Dendritic cell treated with granulocyte-macrophage colony-stimulating factor and Interleukin-4, amounts not matched to agents 40 ng/mL and 50 ng/mL, for 4 days (primary cell): ENCODE results near the gene TSPAN13.

Experiments used
- H3K27ac Mint-ChIP-seq: one replicate; pipeline ENCODE4 v1.8.0; 2022; ENCODE audit warnings: mild to moderate bottlenecking, mixed read lengths
- H3K27me3 Mint-ChIP-seq: one replicate; pipeline ENCODE4 v1.8.0; 2022; ENCODE audit warnings: mild to moderate bottlenecking, mixed read lengths
- H3K36me3 Mint-ChIP-seq: one replicate; pipeline ENCODE4 v1.8.0; 2022; ENCODE audit warnings: low read depth, mixed read lengths
- H3K4me1 Mint-ChIP-seq: one replicate; pipeline ENCODE4 v1.8.0; 2022; ENCODE audit warnings: low read depth, mixed read lengths
- H3K4me3 Mint-ChIP-seq: one replicate; pipeline ENCODE4 v1.8.0; 2022; ENCODE audit warnings: mild to moderate bottlenecking, moderate library complexity, mixed read lengths
- H3K9me3 Mint-ChIP-seq: one replicate; pipeline ENCODE4 v1.8.0; 2022; ENCODE audit warnings: mixed read lengths
- intact Hi-C: fragments of 100-400 bp; cut with micrococcal nuclease; formaldehyde crosslinking; loops from one replicate; pipeline ENCODE4 v1.15.0; 2022

The TSPAN13 gene

DNA sequence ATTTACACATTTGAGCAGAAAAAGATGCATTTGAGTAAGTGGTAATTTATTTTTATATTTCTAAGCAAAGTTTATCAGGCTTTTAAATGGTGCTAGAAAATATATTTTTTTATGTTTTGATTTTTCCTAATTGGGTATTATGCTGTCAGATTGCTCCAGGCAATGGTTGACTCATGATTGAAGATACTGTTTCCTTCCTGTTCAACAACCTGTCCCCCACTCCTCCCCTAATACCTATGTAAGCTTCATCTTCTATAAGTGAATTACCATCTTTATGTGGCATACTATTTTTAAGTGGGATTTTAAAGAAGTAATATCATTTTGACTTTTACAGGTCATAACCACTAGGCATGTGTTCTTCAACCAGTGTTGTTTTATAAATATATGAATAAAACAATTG lies 21.4 kb downstream of the TSPAN13 start:
- H3K36me3 Mint-ChIP-seq: no peaks in the 10 kb centered on the region
- no peaks in the 10 kb centered on the region for H3K27me3 Mint-ChIP-seq
- no peak overlapping the region for H3K27ac Mint-ChIP-seq
- no peaks in the 10 kb centered on the region for H3K9me3 Mint-ChIP-seq
- no peak overlapping the region for H3K4me3 Mint-ChIP-seq
- H3K4me1 Mint-ChIP-seq: peaks cover 10% of the 10 kb centered on the region
- intact Hi-C loops: no loop called here

DNA sequence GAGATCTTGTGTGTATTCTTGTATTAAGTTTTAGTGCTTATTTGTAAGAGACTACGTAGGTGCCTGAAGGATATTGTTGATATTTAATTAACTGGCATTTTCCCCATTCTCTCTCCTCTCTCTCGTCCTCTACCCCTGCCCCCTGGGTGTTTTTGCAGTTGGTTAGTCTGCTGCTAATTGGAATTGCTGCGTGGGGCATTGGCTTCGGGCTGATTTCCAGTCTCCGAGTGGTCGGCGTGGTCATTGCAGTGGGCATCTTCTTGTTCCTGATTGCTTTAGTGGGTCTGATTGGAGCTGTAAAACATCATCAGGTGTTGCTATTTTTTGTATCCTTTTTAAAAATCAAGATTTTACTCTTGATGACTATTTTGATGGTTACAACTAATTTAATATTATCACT lies 22.5 kb downstream of the TSPAN13 start:
- intact Hi-C loops: no loop called here
- Mint-ChIP-seq H3K4me1 (peaks cover 3% of the 10 kb centered on the region), H3K9me3 (no peaks in the 10 kb centered on the region), H3K36me3 (no peaks in the 10 kb centered on the region), H3K27ac (no peak overlapping the region), H3K4me3 (no peak overlapping the region), H3K27me3 (no peaks in the 10 kb centered on the region)

DNA sequence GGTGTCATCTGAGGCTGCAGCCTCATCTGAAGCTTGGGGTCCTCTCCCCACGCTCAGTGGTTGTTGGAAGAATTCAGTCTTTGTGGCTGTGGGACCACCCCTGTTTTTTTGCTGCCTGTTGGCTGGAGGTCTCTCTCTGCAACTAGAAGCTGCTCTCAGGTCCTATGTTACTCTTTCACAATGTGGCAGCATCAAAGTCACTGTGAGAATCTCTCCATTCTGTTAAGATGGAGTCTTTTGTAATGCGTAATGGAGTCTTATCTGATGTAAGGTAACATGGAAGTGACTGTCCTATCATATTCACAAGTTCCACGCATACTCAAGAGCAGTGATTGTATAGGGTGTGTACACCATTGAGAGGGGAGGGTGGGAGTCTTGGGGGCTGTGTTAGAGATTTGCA lies 24.9 kb downstream of the TSPAN13 start:
- no peaks in the 10 kb centered on the region for H3K36me3 Mint-ChIP-seq
- intact Hi-C loops: no loop called here
- H3K9me3 Mint-ChIP-seq: no peaks in the 10 kb centered on the region
- H3K27me3 Mint-ChIP-seq: no peaks in the 10 kb centered on the region
- H3K27ac Mint-ChIP-seq: no peak overlapping the region
- H3K4me3 Mint-ChIP-seq: no peak overlapping the region
- H3K4me1 Mint-ChIP-seq: no peaks in the 10 kb centered on the region

DNA sequence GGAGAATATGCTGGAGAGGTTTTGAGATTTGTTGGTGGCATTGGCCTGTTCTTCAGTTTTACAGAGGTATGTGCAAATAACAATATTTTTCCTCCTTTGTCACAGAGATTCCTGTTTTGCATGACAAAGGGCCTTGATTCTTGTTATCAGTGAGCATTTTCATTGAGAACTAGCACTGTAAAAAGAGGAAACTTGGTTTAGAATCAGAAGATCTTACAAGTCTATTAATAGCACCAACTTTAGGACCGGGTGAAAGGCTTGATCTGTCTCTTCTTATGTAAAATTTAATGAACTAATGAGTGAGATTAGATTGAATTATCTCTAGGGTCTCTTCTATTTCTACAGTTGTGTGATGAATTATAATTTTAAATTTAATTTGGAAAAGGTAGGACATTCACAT lies 25.5 kb downstream of the TSPAN13 start:
- H3K9me3 Mint-ChIP-seq: no peaks in the 10 kb centered on the region
- H3K27ac Mint-ChIP-seq: no peak overlapping the region
- H3K27me3 Mint-ChIP-seq: no peaks in the 10 kb centered on the region
- H3K36me3 Mint-ChIP-seq: no peaks in the 10 kb centered on the region
- H3K4me3 Mint-ChIP-seq: no peak overlapping the region
- intact Hi-C loops: no loop called here
- H3K4me1 Mint-ChIP-seq: no peaks in the 10 kb centered on the region

DNA sequence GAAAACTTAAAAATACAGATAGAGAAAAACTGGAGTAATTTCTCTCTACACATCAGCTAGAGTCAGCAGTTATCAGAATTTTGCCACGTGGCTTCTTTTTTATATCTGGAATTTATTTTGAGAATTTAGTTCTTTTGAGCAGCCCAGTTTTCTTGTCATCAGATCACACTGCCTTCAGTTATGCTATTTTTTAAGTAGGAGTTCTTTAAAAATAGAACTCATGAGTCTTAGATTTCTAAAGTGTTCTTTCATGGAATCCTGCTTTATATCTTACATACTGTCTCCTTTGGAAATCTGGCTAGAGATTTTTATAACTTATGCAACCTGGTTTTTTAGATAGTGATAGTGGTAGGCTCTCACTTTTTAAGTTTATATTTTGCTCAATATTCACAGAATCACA lies 27.0 kb downstream of the TSPAN13 start:
- H3K36me3 Mint-ChIP-seq: no peaks in the 10 kb centered on the region

DNA sequence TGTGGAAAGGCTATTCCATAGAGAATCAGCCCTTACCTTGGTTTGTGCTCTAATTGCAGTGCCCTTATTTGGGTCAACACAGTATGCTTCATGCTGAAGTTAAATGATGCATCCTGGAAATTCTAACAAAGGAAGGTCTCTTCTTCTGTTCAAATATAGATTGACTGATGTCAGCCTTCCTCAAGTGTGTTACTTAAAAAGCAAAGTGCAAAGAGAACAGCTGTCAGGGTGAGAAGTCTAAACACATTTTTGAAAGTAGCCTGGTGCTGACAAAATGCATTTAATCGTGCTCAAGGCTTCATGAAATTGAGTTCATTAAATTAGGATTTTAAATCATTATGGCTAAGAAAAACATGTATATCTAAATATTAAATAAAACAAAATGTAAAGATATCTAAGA lies 31.8 kb downstream of the TSPAN13 start:
- H3K27me3 Mint-ChIP-seq: no peaks in the 10 kb centered on the region
- no peaks in the 10 kb centered on the region for H3K4me1 Mint-ChIP-seq
- H3K27ac Mint-ChIP-seq: no peak overlapping the region
- no peaks in the 10 kb centered on the region for H3K9me3 Mint-ChIP-seq
- no peak overlapping the region for H3K4me3 Mint-ChIP-seq
- no peaks in the 10 kb centered on the region for H3K36me3 Mint-ChIP-seq
- intact Hi-C loops: no loop called here

More for the DNA sequence above, 27.0 kb downstream of the TSPAN13 start:
- Mint-ChIP-seq H3K27ac (no peak overlapping the region), H3K4me3 (no peak overlapping the region), H3K27me3 (no peaks in the 10 kb centered on the region), H3K9me3 (no peaks in the 10 kb centered on the region), H3K4me1 (no peaks in the 10 kb centered on the region)
- intact Hi-C loops: no loop called here

DNA sequence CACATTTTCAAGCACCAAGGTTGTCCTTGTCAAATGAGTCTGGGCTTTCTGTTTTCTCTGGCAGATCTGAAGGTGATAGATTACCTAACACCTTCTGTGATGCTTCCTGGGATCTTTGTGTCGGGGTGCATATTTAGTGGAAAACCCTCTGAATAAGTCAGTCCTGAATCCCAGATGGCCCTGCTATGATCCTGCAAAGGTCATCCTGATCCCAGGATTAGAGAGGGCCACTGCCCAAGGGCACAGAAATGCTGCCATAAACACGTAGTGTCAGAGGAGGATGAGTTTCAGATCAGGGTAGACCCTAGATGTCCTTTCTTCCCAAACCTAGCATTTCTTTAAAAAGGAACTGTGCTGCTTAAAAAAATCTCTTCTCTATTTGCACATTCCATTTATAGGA lies 32.3 kb downstream of the TSPAN13 start:
- Mint-ChIP-seq H3K4me3 (no peak overlapping the region), H3K27ac (no peak overlapping the region), H3K4me1 (no peaks in the 10 kb centered on the region), H3K27me3 (no peaks in the 10 kb centered on the region), H3K9me3 (no peaks in the 10 kb centered on the region), H3K36me3 (no peaks in the 10 kb centered on the region)
- intact Hi-C loops: no loop called here

DNA sequence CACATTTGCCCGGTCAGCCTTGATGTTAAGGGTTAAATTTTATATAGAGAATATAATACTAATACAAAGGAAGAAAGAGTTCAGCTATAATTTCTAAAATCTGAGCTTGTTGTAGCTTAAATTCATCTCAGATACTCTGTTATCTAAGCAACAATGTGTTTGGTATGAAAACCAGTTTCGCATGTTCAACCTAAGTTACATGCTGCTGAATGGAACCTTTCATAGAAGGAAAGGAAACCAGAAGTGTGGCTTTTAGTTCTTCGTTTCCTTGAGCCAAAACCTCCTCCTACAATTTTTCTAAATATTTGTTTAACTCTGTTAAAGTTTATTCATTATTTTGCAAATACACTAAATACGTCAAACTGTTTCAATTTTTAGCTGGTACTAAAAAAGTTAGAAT lies 32.7 kb downstream of the TSPAN13 start:
- Mint-ChIP-seq H3K27ac (no peak overlapping the region), H3K27me3 (no peaks in the 10 kb centered on the region), H3K4me3 (no peak overlapping the region), H3K4me1 (no peaks in the 10 kb centered on the region), H3K36me3 (no peaks in the 10 kb centered on the region), H3K9me3 (no peaks in the 10 kb centered on the region)
- intact Hi-C loops: no loop called here

DNA sequence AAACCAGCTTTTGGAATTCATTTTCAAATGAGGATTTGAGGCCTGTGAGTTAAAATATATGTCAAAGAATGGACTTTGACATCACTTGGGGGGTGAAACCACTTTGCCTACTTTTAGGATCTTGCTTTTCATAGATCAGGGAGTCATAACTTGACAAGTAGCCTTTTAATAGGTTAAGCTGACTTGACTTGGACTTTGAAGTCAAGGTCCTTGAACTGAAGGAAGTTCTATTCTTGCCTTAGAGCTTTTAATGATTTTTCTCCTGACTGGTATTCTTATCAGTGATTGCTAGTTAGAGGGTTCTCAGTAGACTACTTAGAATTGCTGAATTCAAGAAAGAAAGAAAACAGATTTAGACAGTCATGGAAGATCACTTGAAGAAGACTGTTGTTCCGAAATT lies 33.6 kb downstream of the TSPAN13 start:
- Mint-ChIP-seq H3K4me1 (no peaks in the 10 kb centered on the region), H3K9me3 (no peaks in the 10 kb centered on the region), H3K36me3 (no peaks in the 10 kb centered on the region), H3K27ac (no peak overlapping the region), H3K4me3 (no peak overlapping the region), H3K27me3 (no peaks in the 10 kb centered on the region)
- intact Hi-C loops: no loop called here

DNA sequence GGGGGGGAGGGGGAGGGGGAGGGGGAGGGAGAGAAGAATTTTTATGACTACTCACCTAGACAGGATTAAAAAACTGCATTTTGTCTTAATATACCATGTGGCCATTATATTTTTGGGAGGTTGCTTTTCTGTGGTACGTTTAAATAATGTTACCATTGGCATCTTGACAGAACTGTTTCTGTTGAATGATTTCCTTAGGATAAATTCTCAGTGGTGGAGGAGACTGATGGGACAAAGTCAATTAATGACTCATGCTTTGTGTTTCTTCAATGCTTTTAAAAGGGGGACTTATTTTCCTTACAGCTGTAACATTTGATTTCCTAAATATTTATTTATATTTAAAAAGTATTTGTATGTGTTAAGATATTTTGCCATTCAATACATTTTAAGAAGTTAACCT lies 37.5 kb downstream of the TSPAN13 start:
- Mint-ChIP-seq H3K4me1 (no peaks in the 10 kb centered on the region), H3K36me3 (no peaks in the 10 kb centered on the region), H3K4me3 (no peak overlapping the region), H3K9me3 (no peaks in the 10 kb centered on the region), H3K27ac (no peak overlapping the region), H3K27me3 (no peaks in the 10 kb centered on the region)
- intact Hi-C loops: no loop called here

DNA sequence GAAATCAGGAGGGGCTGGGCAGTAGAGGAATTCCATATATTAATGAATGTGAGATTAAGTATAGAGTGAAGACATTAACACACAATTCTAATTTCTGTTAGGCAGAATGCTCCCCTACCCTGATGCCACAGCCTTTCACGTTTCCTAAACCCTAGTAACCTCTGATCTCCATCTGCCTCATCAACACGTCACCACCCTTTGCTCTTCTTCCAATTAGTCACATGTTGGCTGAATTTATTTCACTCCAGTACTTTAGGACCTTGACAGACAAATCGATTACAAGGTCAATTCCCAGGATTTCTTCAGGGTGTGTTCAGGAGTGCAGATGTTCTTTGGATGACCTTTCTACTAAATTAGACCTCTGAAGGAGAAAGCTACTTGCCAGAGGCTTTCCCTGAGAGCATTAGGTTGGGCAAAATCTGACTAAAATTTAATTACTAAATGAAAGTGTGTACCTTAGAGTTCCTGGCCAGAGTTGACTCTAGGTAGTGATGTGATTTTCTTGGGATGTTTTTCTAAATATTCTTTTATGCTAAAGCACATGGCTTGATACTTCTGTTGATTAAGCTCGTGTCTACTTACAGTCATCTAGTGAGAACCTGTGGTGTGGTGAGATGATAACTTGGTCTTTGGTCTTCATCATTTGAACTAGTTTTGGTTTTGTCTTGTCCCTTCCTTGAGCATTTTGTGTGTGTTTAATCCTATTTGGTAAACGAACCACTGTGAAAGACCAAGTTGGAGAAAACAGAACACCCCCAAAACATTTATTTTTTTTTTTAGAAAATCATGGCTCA lies 38.5 kb downstream of the TSPAN13 start:
- H3K36me3 Mint-ChIP-seq: no peaks in the 10 kb centered on the region

DNA sequence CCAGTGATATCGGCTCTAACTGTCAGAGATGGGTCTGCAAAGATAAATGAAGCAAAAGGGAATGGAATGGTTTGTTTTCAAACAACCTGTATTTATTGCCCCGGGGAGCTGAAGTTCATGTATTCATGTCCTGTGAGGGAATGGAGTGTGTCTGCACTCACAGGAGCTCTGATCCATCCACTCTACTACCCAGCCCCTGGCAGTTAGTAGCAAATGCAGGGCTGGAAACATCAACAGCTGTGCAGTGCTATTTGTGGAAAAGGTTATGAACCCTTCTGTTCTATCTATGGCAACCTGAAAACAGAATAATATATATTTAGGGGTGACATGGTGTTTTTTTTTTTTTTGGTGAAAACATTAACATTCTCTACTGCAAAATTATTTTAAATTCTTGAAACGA lies 41.4 kb downstream of the TSPAN13 start:
- Mint-ChIP-seq H3K4me3 (no peak overlapping the region), H3K36me3 (no peaks in the 10 kb centered on the region)
- intact Hi-C loops: no loop called here

More for the DNA sequence above, 38.5 kb downstream of the TSPAN13 start:
- Mint-ChIP-seq H3K4me1 (no peaks in the 10 kb centered on the region), H3K27me3 (no peaks in the 10 kb centered on the region), H3K27ac (no peak overlapping the region), H3K4me3 (no peak overlapping the region), H3K9me3 (no peaks in the 10 kb centered on the region)
- intact Hi-C loops: no loop called here

DNA sequence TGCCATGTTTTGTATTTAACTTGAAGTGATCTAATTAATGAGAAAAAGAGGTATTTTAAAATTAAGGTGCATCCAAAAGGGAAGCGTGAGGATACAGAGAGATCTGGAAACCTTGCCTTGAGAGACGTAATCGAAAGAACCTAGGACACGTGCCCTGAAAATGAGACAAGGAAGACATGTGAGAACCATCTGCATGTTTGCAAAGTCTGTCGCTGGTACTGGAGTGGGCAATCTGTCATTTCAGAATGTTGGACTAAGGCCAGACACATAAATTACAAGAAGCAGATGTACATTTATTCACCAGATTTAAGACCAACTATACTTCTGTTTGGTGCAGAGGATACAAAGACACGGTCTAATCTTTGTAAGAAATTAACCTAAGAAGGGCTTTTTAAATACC lies 42.1 kb downstream of the TSPAN13 start:
- intact Hi-C loops: no loop called here
- Mint-ChIP-seq H3K4me3 (no peak overlapping the region), H3K27ac (no peak overlapping the region), H3K4me1 (no peaks in the 10 kb centered on the region), H3K27me3 (no peaks in the 10 kb centered on the region), H3K9me3 (no peaks in the 10 kb centered on the region), H3K36me3 (no peaks in the 10 kb centered on the region)

More for the DNA sequence above, 41.4 kb downstream of the TSPAN13 start:
- Mint-ChIP-seq H3K27me3 (no peaks in the 10 kb centered on the region), H3K9me3 (no peaks in the 10 kb centered on the region), H3K4me1 (no peaks in the 10 kb centered on the region), H3K27ac (no peak overlapping the region)

DNA sequence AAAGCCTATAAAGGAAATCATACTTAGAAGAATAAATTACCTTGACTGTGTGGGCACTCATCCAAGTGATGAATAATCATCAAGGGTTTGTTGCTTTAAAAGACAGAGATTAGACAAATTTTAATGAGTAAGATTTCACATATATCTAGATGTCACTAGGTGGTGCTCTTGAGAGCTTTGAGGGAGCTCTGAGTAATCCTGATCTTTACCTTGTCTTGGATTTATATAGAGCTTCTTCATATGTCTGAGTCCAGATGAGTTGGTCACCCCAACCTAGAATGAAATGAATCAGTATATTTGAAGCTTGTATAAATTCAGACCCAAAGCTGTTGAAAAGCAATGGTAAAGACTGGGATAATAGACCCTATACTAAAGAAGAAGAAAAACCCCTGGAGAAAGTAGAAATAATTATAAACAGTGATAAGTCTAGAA lies 47.6 kb downstream of the TSPAN13 start:
- intact Hi-C loops: loop anchor here (1.0 kb wide), 1 partner anchor 117 kb away; no protein-coding TSS in a partner anchor
- Mint-ChIP-seq H3K4me3 (no peak overlapping the region), H3K27me3 (no peaks in the 10 kb centered on the region), H3K4me1 (no peaks in the 10 kb centered on the region), H3K36me3 (no peaks in the 10 kb centered on the region), H3K27ac (no peak overlapping the region), H3K9me3 (no peaks in the 10 kb centered on the region)

DNA sequence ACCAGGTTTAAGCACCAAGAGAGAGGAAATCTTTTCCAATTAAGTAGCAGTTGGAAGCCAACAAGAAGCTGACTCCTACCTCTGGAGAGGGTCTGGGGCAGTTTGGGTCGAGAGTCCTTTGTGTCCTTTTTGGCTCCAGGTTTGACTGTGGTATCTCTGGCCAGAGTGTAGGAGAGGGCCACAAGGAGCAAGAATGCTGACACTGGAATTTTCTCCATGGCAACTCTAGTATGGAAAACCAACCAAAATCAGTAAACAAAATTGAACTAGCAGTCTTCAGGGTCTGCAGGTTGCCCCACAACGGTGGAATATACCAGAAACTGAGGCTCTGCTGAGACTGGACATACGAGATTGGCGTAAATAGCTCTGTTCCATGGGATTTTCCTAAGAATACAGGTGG lies 48.0 kb downstream of the TSPAN13 start:
- H3K4me1 Mint-ChIP-seq: no peaks in the 10 kb centered on the region
- no peak overlapping the region for H3K4me3 Mint-ChIP-seq
- intact Hi-C loops: loop anchor here (1.0 kb wide), 1 partner anchor 117 kb away; no protein-coding TSS in a partner anchor
- no peaks in the 10 kb centered on the region for H3K9me3 Mint-ChIP-seq
- H3K27ac Mint-ChIP-seq: no peak overlapping the region
- no peaks in the 10 kb centered on the region for H3K27me3 Mint-ChIP-seq
- no peaks in the 10 kb centered on the region for H3K36me3 Mint-ChIP-seq
